ENCODE results near the gene TDRD7. TPM values are rescaled to one million over a fixed set of nuclear protein-coding genes. Genes with fewer than 3 reads are reported as not detected.

TDRD7 gene
- total and polyA plus RNA-seq, 2 of the 13 experiments (the other 11 are each of a cell fraction or from before 2014, with no cell fraction given), result 9.8 to 15.5 TPM

DNA sequence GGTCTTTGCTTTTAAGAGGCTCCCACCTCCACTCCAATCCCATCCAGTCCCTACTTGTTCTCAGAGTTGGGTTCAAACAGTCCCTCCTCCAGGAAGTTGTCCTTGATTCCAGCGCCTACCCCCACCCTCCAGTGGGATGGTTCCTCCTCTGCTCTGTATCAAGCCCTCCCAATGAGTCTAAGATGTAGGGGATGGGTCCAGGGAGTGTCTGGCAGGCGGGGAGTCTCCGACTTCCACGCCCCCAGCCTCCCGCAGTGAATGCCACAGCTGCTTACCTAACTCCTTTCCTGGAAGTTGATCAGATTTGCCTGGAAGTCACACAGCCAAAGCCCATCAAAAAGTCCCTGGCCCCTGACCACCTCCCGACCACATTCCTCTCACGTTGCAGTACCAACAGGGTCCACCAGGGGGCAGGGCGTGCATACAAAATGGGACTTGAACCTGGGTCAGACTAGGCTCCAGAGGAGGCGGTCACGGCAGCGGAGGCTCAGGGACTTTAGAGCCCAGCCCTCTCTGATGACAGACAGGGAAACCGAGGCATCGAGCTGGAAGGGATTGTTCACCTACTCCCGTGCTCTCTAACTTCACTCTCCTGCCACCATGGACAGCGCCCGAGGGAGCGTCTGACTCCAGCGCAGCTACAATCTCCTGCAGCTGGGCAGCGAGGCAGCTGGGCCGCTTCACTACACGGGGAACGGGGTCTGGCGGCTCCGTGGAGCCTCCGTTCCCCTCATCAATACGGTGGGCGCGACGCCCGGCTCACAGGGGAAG, 25.0 kb upstream of the TDRD7 start (continued):
- TF ChIP-seq ZNF883 (CRISPR knock-in tag; IDR thresholded peaks at IDR 0.05; ENCODE audit: not compliant biosample characterization), result peak; percentile 15
- TF ChIP-seq, protein P1, sequence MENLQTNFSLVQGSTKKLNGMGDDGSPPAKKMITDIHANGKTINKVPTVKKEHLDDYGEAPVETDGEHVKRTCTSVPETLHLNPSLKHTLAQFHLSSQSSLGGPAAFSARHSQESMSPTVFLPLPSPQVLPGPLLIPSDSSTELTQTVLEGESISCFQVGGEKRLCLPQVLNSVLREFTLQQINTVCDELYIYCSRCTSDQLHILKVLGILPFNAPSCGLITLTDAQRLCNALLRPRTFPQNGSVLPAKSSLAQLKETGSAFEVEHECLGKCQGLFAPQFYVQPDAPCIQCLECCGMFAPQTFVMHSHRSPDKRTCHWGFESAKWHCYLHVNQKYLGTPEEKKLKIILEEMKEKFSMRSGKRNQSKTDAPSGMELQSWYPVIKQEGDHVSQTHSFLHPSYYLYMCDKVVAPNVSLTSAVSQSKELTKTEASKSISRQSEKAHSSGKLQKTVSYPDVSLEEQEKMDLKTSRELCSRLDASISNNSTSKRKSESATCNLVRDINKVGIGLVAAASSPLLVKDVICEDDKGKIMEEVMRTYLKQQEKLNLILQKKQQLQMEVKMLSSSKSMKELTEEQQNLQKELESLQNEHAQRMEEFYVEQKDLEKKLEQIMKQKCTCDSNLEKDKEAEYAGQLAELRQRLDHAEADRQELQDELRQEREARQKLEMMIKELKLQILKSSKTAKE (CRISPR knock-in tag; IDR thresholded peaks at IDR 0.05; ENCODE audit: borderline replicate concordance), result no peak; the same call in 1 of the 2 replicates
- TF ChIP-seq ZNF550 (CRISPR knock-in tag; IDR thresholded peaks at IDR 0.05; ENCODE audit: borderline replicate concordance), result no peak
- TF ChIP-seq ZFY (CRISPR knock-in tag; IDR thresholded peaks at IDR 0.05), result peak; percentile 54; the same call in 1 of the 2 replicates
- TF ChIP-seq ETV5 (CRISPR knock-in tag; IDR thresholded peaks at IDR 0.05; ENCODE audit: borderline replicate concordance), result no peak; the same call in 1 of the 2 replicates
- no peak for TF ChIP-seq KLF15 (CRISPR knock-in tag; IDR thresholded peaks at IDR 0.05; ENCODE audit: borderline replicate concordance)
- TF ChIP-seq, protein P2, sequence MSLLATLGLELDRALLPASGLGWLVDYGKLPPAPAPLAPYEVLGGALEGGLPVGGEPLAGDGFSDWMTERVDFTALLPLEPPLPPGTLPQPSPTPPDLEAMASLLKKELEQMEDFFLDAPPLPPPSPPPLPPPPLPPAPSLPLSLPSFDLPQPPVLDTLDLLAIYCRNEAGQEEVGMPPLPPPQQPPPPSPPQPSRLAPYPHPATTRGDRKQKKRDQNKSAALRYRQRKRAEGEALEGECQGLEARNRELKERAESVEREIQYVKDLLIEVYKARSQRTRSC (CRISPR knock-in tag; IDR thresholded peaks at IDR 0.05; ENCODE audit: low read depth), result no peak
- no peak for TF ChIP-seq ZC3H13 (CRISPR knock-in tag; IDR thresholded peaks at IDR 0.05)
- TF ChIP-seq TRIM24 (CRISPR knock-in tag; IDR thresholded peaks at IDR 0.05), result no peak
- TF ChIP-seq BCL6 (CRISPR knock-in tag; IDR thresholded peaks at IDR 0.05), result peak; percentile 86
- TF ChIP-seq, protein P3, sequence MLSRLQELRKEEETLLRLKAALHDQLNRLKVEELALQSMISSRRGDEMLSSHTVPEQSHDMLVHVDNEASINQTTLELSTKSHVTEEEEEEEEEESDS (CRISPR knock-in tag; IDR thresholded peaks at IDR 0.05; ENCODE audit: borderline replicate concordance), result no peak
- TF ChIP-seq, protein P4, sequence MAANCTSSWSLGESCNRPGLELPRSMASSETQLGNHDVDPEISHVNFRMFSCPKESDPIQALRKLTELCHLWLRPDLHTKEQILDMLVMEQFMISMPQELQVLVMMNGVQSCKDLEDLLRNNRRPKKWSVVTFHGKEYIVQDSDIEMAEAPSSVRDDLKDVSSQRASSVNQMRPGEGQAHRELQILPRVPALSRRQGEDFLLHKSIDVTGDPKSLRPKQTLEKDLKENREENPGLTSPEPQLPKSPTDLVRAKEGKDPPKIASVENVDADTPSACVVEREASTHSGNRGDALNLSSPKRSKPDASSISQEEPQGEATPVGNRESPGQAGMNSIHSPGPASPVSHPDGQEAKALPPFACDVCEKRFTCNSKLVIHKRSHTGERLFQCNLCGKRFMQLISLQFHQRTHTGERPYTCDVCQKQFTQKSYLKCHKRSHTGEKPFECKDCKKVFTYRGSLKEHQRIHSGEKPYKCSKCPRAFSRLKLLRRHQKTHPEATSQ (CRISPR knock-in tag; IDR thresholded peaks at IDR 0.05; ENCODE audit: borderline replicate concordance), result peak; percentile 68; the same call in 1 of the 2 replicates
- no peak for TF ChIP-seq RORA (CRISPR knock-in tag; IDR thresholded peaks at IDR 0.05)
- TF ChIP-seq U2AF2 (IDR thresholded peaks at IDR 0.05; ENCODE audit: low read depth, low read length), result no peak
- TF ChIP-seq TCF12 (IDR thresholded peaks at IDR 0.05), result no peak
- no peak for TF ChIP-seq TCF12 (CRISPR knock-in tag; IDR thresholded peaks at IDR 0.05)
- no peak for TF ChIP-seq POLR2AphosphoS2 (IDR thresholded peaks at IDR 0.05; ENCODE audit: low read depth, low read length)
- TF ChIP-seq ZNF724P (CRISPR knock-in tag; IDR thresholded peaks at IDR 0.05; ENCODE audit: borderline replicate concordance), result no peak
- TF ChIP-seq ZNF235 (CRISPR knock-in tag; IDR thresholded peaks at IDR 0.05; ENCODE audit: borderline replicate concordance), result no peak
- TF ChIP-seq, protein P5, sequence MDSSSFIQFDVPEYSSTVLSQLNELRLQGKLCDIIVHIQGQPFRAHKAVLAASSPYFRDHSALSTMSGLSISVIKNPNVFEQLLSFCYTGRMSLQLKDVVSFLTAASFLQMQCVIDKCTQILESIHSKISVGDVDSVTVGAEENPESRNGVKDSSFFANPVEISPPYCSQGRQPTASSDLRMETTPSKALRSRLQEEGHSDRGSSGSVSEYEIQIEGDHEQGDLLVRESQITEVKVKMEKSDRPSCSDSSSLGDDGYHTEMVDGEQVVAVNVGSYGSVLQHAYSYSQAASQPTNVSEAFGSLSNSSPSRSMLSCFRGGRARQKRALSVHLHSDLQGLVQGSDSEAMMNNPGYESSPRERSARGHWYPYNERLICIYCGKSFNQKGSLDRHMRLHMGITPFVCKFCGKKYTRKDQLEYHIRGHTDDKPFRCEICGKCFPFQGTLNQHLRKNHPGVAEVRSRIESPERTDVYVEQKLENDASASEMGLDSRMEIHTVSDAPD (CRISPR knock-in tag; IDR thresholded peaks at IDR 0.05), result no peak
- TF ChIP-seq MED13 (CRISPR knock-in tag; IDR thresholded peaks at IDR 0.05), result no peak
- TF ChIP-seq ZNF567 (CRISPR knock-in tag; IDR thresholded peaks at IDR 0.05; ENCODE audit: borderline replicate concordance), result 0 out of 2 replicates have a peak, but pooled peaks have one; percentile 45
- TF ChIP-seq PHF8 (CRISPR knock-in tag; IDR thresholded peaks at IDR 0.05), result peak; percentile 62; the same call in 1 of the 2 replicates

Measured in HepG2 (cell line).